Activated CD8-positive, alpha-beta T cell treated with anti-CD3 and anti-CD28 coated beads for 36 hours (primary cell): ENCODE results near the gene IGFBPL1. TPM values are rescaled to one million over a fixed set of nuclear protein-coding genes. Genes with fewer than 3 reads are reported as not detected.

Experiments
- ATAC-seq: fragments of 200-7000 bp; cut with Tn5 transposase; one replicate; pipeline ENCODE4 v1.10.0; 2021; ENCODE audit warnings: mild to moderate bottlenecking, moderate library complexity
- CTCF ChIA-PET: fragments of 350-600 bp; sonication (Branson Sonifier 250); formaldehyde crosslinking; loops from one replicate; lab custom pipeline; 2021; ENCODE audit warnings: antibody characterized with exemption; lab: Charles Lee
- POLR2A ChIA-PET: fragments of 350-600 bp; sonication (Branson Sonifier 250); formaldehyde crosslinking; loops from one replicate; lab custom pipeline; 2021; ENCODE audit warnings: antibody characterized with exemption; lab: Charles Lee
- DNase-seq: peaks from one replicate; pipeline ENCODE4 v3.0.0-alpha.2; 2020
- H3K27ac Mint-ChIP-seq: one replicate; pipeline ENCODE4 v1.8.0; 2021; ENCODE audit warnings: mild to moderate bottlenecking, mixed read lengths
- H3K27me3 Mint-ChIP-seq: one replicate; pipeline ENCODE4 v1.8.0; 2021; ENCODE audit warnings: mixed read lengths
- H3K36me3 Mint-ChIP-seq: one replicate; pipeline ENCODE4 v1.8.0; 2021; ENCODE audit warnings: low read depth, mixed read lengths
- H3K4me1 Mint-ChIP-seq: one replicate; pipeline ENCODE4 v1.8.0; 2021; ENCODE audit warnings: low read depth, mixed read lengths
- H3K4me3 Mint-ChIP-seq: one replicate; pipeline ENCODE4 v1.8.0; 2021; ENCODE audit warnings: mild to moderate bottlenecking, moderate library complexity, mixed read lengths
- H3K9me3 Mint-ChIP-seq: one replicate; pipeline ENCODE4 v1.8.0; 2021; ENCODE audit warnings: mixed read lengths
- intact Hi-C: fragments of 100-400 bp; cut with micrococcal nuclease; formaldehyde crosslinking; loops from one replicate; pipeline ENCODE4 v1.10.0; 2022
- total RNA-seq, 2 experiments: library from RNA; stranded (reverse); gene quantifications; one replicate each; pipeline ENCODE4 v1.2.3, GENCODE V29; 2021
- TF ChIP-seq, protein P1 (sequence below): fragments of 200-600 bp; IDR thresholded peaks from one replicate; pipeline ENCODE4 v1.8.0; 2022; ENCODE audit warnings: antibody characterized with exemption, mild to moderate bottlenecking

The IGFBPL1 gene
- total RNA-seq, 2 experiments from 2014 or later: not detected

GRCh38 chr9:38392235-38393127 is 31.8 kb downstream of the IGFBPL1 start, which contains the start of gene ALDH1B1:
Gene ALDH1B1, plus strand, starts transcription at chr9:38392702. Its CDS starts 3,047 bp downstream, at chr9:38395749.
- Mint-ChIP-seq H3K4me1 (peaks cover 12% of the 10 kb centered on the region), H3K27ac (peak within 1 kb of the TSS; percentile 88), H3K27me3 (peaks cover 1% of the 10 kb centered on the region), H3K4me3 (peak within 1 kb of the TSS; percentile 95), H3K9me3 (peaks cover 4% of the 10 kb centered on the region), H3K36me3 (peaks cover 38% of the 10 kb centered on the region)
- POLR2A ChIA-PET: interaction anchor here (0.6 to 0.8 kb wide), 2 partner anchors 333 to 907 kb away, joined by 3 read pairs; partner anchors contain the start of gene POLR1E
- CTCF ChIA-PET: interaction anchor here (0.6 to 1.2 kb wide), 4 partner anchors 16 to 305 kb away, joined by 3 to 4 read pairs (median 3); no protein-coding TSS in a partner anchor
- ATAC-seq (peak; percentile 99), DNase-seq (peak; percentile 74)
- intact Hi-C loops: no loop called here
- TF ChIP-seq, protein P1, sequence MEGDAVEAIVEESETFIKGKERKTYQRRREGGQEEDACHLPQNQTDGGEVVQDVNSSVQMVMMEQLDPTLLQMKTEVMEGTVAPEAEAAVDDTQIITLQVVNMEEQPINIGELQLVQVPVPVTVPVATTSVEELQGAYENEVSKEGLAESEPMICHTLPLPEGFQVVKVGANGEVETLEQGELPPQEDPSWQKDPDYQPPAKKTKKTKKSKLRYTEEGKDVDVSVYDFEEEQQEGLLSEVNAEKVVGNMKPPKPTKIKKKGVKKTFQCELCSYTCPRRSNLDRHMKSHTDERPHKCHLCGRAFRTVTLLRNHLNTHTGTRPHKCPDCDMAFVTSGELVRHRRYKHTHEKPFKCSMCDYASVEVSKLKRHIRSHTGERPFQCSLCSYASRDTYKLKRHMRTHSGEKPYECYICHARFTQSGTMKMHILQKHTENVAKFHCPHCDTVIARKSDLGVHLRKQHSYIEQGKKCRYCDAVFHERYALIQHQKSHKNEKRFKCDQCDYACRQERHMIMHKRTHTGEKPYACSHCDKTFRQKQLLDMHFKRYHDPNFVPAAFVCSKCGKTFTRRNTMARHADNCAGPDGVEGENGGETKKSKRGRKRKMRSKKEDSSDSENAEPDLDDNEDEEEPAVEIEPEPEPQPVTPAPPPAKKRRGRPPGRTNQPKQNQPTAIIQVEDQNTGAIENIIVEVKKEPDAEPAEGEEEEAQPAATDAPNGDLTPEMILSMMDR: no peak

DNA sequence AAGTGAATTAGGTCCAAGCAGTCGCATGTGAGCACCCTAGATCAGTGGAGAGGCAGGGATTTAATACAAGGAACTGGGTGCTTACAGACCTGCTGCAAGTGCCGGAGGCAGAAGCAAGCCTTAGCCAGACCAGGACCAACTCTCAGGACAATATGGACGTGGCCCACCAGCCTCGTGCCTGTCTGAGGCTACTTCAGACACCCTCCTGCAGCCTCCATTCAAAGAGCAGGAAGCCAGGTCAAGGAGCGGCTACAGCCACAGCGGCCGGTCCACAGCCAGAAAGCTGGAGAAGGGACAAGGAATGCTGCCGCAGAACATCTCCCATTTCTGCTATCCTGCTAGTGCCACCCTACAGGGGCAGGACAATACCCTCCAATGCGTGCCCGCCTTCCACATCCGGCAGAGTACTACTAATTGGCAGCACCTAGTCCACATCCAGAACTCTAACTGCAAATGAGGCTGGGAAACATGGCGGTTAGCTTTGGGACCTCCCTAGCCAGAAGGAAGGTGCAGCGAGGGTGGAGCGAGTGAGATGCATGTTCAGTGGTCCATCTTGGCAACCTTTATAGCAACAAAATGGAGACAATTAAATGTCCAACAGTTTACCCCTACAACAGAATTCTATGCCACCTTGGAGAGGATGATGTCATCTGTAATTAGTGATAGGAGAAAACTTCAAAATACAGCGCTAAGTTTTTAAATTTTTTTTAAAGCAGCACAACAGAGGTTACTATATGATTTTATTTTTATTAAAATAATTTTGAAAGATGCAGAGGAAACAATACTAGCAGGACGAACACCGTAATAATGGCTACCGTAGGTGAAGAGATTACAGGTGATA is 32.8 kb downstream of the IGFBPL1 start:
- H3K27ac Mint-ChIP-seq: no peak overlapping the region
- peaks cover 29% of the 10 kb centered on the region for H3K36me3 Mint-ChIP-seq
- H3K4me1 Mint-ChIP-seq: peaks cover 12% of the 10 kb centered on the region
- ChIA-PET CTCF (interaction anchor here (1.3 kb wide), 1 partner anchor 26 kb away, joined by 3 read pairs; no protein-coding TSS in a partner anchor), POLR2A (interaction anchor here (0.7 kb wide), 1 partner anchor 500 kb away, joined by 3 read pairs; no protein-coding TSS in a partner anchor)
- intact Hi-C loops: no loop called here
- TF ChIP-seq, protein P1: no peak
- DNase-seq (no peak), ATAC-seq (no peak)
- H3K4me3 Mint-ChIP-seq: peak overlapping the region; percentile 95
- H3K9me3 Mint-ChIP-seq: peaks cover 4% of the 10 kb centered on the region
- H3K27me3 Mint-ChIP-seq: peaks cover 1% of the 10 kb centered on the region

DNA sequence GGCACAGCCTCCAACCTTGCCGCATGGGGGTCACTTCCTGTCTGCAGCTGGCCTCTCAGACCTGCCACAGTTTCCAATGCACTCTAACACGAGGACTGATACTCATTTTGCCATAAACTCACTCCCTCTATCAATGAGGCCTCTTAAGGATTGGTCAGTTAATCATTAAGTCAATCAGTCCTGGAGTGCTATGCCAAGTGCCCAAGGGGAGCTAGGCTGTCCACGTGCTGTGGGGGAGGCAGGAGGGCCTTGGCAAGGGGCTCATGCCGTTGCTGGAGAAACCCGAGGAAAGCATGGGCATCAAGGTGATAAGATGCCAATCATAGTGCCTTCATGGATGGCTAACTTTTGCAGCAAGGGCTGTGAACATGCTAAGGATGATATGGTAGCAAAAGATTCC is 33.4 kb downstream of the IGFBPL1 start:
- Mint-ChIP-seq H3K27me3 (peaks cover 1% of the 10 kb centered on the region), H3K27ac (no peak overlapping the region), H3K4me3 (no peak overlapping the region), H3K36me3 (peaks cover 22% of the 10 kb centered on the region), H3K9me3 (peaks cover 4% of the 10 kb centered on the region), H3K4me1 (peaks cover 12% of the 10 kb centered on the region)
- no peak for ATAC-seq
- ChIA-PET POLR2A (no interaction called here), CTCF (interaction anchor here (1.3 kb wide), 1 partner anchor 26 kb away, joined by 3 read pairs; no protein-coding TSS in a partner anchor)
- intact Hi-C loops: no loop called here
- no peak for DNase-seq
- TF ChIP-seq, protein P1: no peak

GRCh38 chr9:38390442-38390841 is 33.8 kb downstream of the IGFBPL1 start:
- TF ChIP-seq, protein P1: no peak
- intact Hi-C loops: no loop called here

More at GRCh38 chr9:38390442-38390841, 33.8 kb downstream of the IGFBPL1 start:
- H3K9me3 Mint-ChIP-seq: peaks cover 4% of the 10 kb centered on the region
- peaks cover 12% of the 10 kb centered on the region for H3K4me1 Mint-ChIP-seq
- no peak overlapping the region for H3K27ac Mint-ChIP-seq
- POLR2A ChIA-PET: no interaction called here
- H3K27me3 Mint-ChIP-seq: peaks cover 1% of the 10 kb centered on the region
- DNase-seq (no peak), ATAC-seq (no peak)
- no peak overlapping the region for H3K4me3 Mint-ChIP-seq
- CTCF ChIA-PET: interaction anchor here (1.0 to 1.3 kb wide), 2 partner anchors 27 to 477 kb away, joined by 3 to 4 read pairs; no protein-coding TSS in a partner anchor
- peaks cover 18% of the 10 kb centered on the region for H3K36me3 Mint-ChIP-seq
